ENCODE measurements around the gene SFTPA1. TPM values are rescaled to one million over a fixed set of nuclear protein-coding genes. Genes with fewer than 3 reads are reported as not detected.
"Not testable (repeated sequence)": the region's sequence is repeated elsewhere in the genome, so short reads cannot be mapped to it uniquely, and the experiment has no call there.

Gene SFTPA1
- total and polyA plus RNA-seq, 2 experiments from 2014 or later: not detected

- Histone ChIP-seq H3K79me2 (replicated peaks; ENCODE audit: insufficient read depth) (no peaks in the 10 kb centered on the region), H3K9me2 (ENCODE audit: insufficient read depth) (no peaks in the 10 kb centered on the region), H3K27me3 (ENCODE audit: insufficient read depth) (no peaks in the 10 kb centered on the region), H4K20me1 (replicated peaks; ENCODE audit: insufficient read depth) (no peaks in the 10 kb centered on the region), H3K4me2 (no peak overlapping the region), H3K4me3 (no peak overlapping the region), H2AFZ (no peak overlapping the region), H3K27ac (ENCODE audit: low read depth) (no peak overlapping the region), H3K36me3 (ENCODE audit: insufficient read depth) (no peaks in the 10 kb centered on the region), H3F3A (replicated peaks; ENCODE audit: low read depth) (no peaks in the 10 kb centered on the region), H3K4me1 (ENCODE audit: insufficient read depth) (no peaks in the 10 kb centered on the region)
- TF ChIP-seq NANOG (IDR thresholded peaks at IDR 0.05; ENCODE audit: borderline replicate concordance) (no peak), ZNF462 (CRISPR knock-in tag; IDR thresholded peaks at IDR 0.05) (no peak), ZNF331 (CRISPR knock-in tag; IDR thresholded peaks at IDR 0.05; ENCODE audit: low read depth) (no peak), CREB1 (CRISPR knock-in tag; IDR thresholded peaks at IDR 0.05; ENCODE audit: low read depth) (no peak), EZH2phosphoT487 (IDR thresholded peaks at IDR 0.05; ENCODE audit: unreplicated experiment) (no peak)
- TF ChIP-seq, protein P1, sequence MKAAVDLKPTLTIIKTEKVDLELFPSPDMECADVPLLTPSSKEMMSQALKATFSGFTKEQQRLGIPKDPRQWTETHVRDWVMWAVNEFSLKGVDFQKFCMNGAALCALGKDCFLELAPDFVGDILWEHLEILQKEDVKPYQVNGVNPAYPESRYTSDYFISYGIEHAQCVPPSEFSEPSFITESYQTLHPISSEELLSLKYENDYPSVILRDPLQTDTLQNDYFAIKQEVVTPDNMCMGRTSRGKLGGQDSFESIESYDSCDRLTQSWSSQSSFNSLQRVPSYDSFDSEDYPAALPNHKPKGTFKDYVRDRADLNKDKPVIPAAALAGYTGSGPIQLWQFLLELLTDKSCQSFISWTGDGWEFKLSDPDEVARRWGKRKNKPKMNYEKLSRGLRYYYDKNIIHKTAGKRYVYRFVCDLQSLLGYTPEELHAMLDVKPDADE (IDR thresholded peaks at IDR 0.05): no peak
- Mint-ChIP-seq H3K4me1 (no peaks in the 10 kb centered on the region; the same call in 2 of the 3 replicates), H3K27me3 (ENCODE audit: insufficient read depth, low read depth, poor library complexity) (peaks cover 2% of the 10 kb centered on the region), H3K27ac (no peak overlapping the region), H3K4me3 (no peak overlapping the region), H3K36me3 (ENCODE audit: low read depth) (no peaks in the 10 kb centered on the region), H3K9me3 (peaks cover 5% of the 10 kb centered on the region; the same call in 2 of the 3 replicates)
- DNase-seq (ENCODE audit: low spot score) (no peak), ATAC-seq (no peak)
Measured at GRCh38 chr10:79582096-79582495, 28.6 kb upstream of the SFTPA1 start.

DNA sequence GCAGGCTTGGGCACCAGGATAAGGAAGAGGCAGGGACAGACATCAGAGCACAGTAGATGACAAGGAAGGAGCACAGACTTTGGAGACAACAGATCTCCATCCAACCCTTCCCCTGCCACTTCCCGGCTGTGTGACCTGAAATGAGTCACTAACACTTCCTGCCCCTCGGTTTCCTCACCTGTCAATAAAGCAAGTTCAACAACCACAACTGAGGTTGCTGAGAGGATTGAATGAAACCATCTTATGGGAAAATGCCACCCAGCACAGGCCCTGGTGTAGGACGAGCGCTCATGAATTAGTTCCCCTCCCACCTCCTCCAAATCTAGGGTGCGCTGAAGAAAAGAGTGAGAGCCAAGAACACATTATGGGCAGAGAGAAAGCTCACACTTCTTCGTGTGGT, 27.8 kb upstream of the SFTPA1 start:
- H3K36me3 Mint-ChIP-seq (ENCODE audit: low read depth); H3K27ac Mint-ChIP-seq; H3K4me3 ChIP-seq; H3K9me3 Mint-ChIP-seq; H3K9me2 ChIP-seq (ENCODE audit: insufficient read depth); H3K4me2 ChIP-seq; H3K27ac ChIP-seq (ENCODE audit: low read depth); H3F3A ChIP-seq (replicated peaks; ENCODE audit: low read depth); H3K27me3 Mint-ChIP-seq (ENCODE audit: insufficient read depth, low read depth, poor library complexity); H3K36me3 ChIP-seq (ENCODE audit: insufficient read depth); H3K4me1 ChIP-seq (ENCODE audit: insufficient read depth); H2AFZ ChIP-seq; H3K79me2 ChIP-seq (replicated peaks; ENCODE audit: insufficient read depth); H3K4me3 Mint-ChIP-seq; ATAC-seq; DNase-seq (ENCODE audit: low spot score); H3K4me1 Mint-ChIP-seq; H3K27me3 ChIP-seq (ENCODE audit: insufficient read depth); H4K20me1 ChIP-seq (replicated peaks; ENCODE audit: insufficient read depth): not testable (repeated sequence)

Data from GM23338 (cell line).